HepG2 (cell line): Measurements from ENCODE around the gene SIK3. TPM values are rescaled to one million over a fixed set of nuclear protein-coding genes. Genes with fewer than 3 reads are reported as not detected.

Experiments
- BRCA1 ChIP-seq: sonication (generic); formaldehyde crosslinking; IDR thresholded peaks from 2 replicates; pipeline ENCODE4 v1.4.0; 2020; ENCODE audit warnings: missing genetic modification reagents
- MYNN ChIP-seq: sonication (generic); formaldehyde crosslinking; IDR thresholded peaks from 2 replicates; pipeline ENCODE4 v1.4.0; 2020; ENCODE audit warnings: mild to moderate bottlenecking, low read depth, missing genetic modification reagents
- NFATC3 ChIP-seq: sonication (generic); formaldehyde crosslinking; IDR thresholded peaks from 2 replicates; pipeline ENCODE4 v1.5.1; 2020; ENCODE audit warnings: mild to moderate bottlenecking, missing genetic modification reagents
- NFYC ChIP-seq: IDR thresholded peaks from 2 replicates; pipeline ENCODE4 v1.6.1; 2016; ENCODE audit warnings: missing genetic modification reagents, missing compliant biosample characterization
- NR2C2 ChIP-seq: sonication (generic); formaldehyde crosslinking; IDR thresholded peaks from 2 replicates; pipeline ENCODE4 v1.4.0; 2020; ENCODE audit warnings: missing genetic modification reagents, mild to moderate bottlenecking, moderate library complexity, borderline replicate concordance
- NR3C1 ChIP-seq: sonication (generic); formaldehyde crosslinking; IDR thresholded peaks from 2 replicates; pipeline ENCODE4 v1.4.0; 2020; ENCODE audit warnings: missing genetic modification reagents
- POLR2AphosphoS2 ChIP-seq: IDR thresholded peaks from 2 replicates; pipeline ENCODE4 v1.6.1; 2011; ENCODE audit warnings: low read depth, low read length, improper control_type of control experiment
- SMAD9 ChIP-seq: sonication (generic); formaldehyde crosslinking; IDR thresholded peaks from 2 replicates; pipeline ENCODE4 v1.5.1; 2020; ENCODE audit warnings: mild to moderate bottlenecking, missing genetic modification reagents
- TRIM24 ChIP-seq: sonication (generic); formaldehyde crosslinking; IDR thresholded peaks from 2 replicates; pipeline ENCODE4 v1.8.0; 2022; ENCODE audit warnings: mild to moderate bottlenecking, missing genetic modification reagents
- WIZ ChIP-seq: sonication (generic); formaldehyde crosslinking; IDR thresholded peaks from 2 replicates; pipeline ENCODE4 v1.5.1; 2020; ENCODE audit warnings: mild to moderate bottlenecking, missing genetic modification reagents
- ZBTB1 ChIP-seq: sonication (generic); formaldehyde crosslinking; IDR thresholded peaks from 2 replicates; pipeline ENCODE4 v1.4.0; 2020; ENCODE audit warnings: missing genetic modification reagents, borderline replicate concordance
- ZNF570 ChIP-seq: sonication (generic); formaldehyde crosslinking; IDR thresholded peaks from 2 replicates; pipeline ENCODE4 v1.4.0; 2020; ENCODE audit warnings: mild to moderate bottlenecking, missing genetic modification reagents, borderline replicate concordance
- polyA plus RNA-seq, 8 experiments: library from polyadenylated mRNA; depleted of rRNA in 3 of 8; stranded (reverse) in 7 of 8; unstranded in 1 of 8; fragments of >200 nt; fragmentation: Illumina TruSeq in 4 of 8; extraction: Trizol in 4 of 8; gene quantifications; 2 replicates each; pipeline versions ENCODE4 v1.2.1 to v1.2.3, GENCODE V29; 2011 to 2016; ENCODE audit warnings: low read depth in 4 of 8, missing spikeins in 1 of 8, mixed read lengths in 1 of 8; ENCODE audit not compliant: insufficient read depth in 1 of 8
- total RNA-seq, 5 experiments: library from RNA; depleted of rRNA; stranded (reverse); fragments of >200 nt; fragmentation: Illumina TruSeq; extraction: Trizol; gene quantifications; 2 replicates each; pipeline ENCODE4 v1.2.3, GENCODE V29; 2016; ENCODE audit warnings: low read depth in 1 of 5
- TF ChIP-seq, protein P1 (sequence below): sonication (generic); formaldehyde crosslinking; IDR thresholded peaks from 2 replicates; pipeline ENCODE4 v1.5.0; 2020; ENCODE audit warnings: mild to moderate bottlenecking, missing genetic modification reagents, borderline replicate concordance
- TF ChIP-seq, protein P2 (sequence below): sonication (generic); formaldehyde crosslinking; IDR thresholded peaks from 2 replicates; pipeline ENCODE4 v1.5.0; 2020; ENCODE audit warnings: missing genetic modification reagents
- TF ChIP-seq, protein P3 (sequence below): sonication (generic); formaldehyde crosslinking; IDR thresholded peaks from 2 replicates; pipeline ENCODE4 v1.4.0; 2020; ENCODE audit warnings: missing genetic modification reagents, borderline replicate concordance
- TF ChIP-seq, protein P4 (sequence below): sonication (generic); formaldehyde crosslinking; IDR thresholded peaks from 2 replicates; pipeline ENCODE4 v1.4.0; 2020; ENCODE audit warnings: mild to moderate bottlenecking, missing genetic modification reagents

The SIK3 gene
- total and polyA plus RNA-seq, 2 of the 13 experiments (the other 11 are each of a cell fraction or from before 2014, with no cell fraction given) = 5.7 to 9.8 TPM

DNA sequence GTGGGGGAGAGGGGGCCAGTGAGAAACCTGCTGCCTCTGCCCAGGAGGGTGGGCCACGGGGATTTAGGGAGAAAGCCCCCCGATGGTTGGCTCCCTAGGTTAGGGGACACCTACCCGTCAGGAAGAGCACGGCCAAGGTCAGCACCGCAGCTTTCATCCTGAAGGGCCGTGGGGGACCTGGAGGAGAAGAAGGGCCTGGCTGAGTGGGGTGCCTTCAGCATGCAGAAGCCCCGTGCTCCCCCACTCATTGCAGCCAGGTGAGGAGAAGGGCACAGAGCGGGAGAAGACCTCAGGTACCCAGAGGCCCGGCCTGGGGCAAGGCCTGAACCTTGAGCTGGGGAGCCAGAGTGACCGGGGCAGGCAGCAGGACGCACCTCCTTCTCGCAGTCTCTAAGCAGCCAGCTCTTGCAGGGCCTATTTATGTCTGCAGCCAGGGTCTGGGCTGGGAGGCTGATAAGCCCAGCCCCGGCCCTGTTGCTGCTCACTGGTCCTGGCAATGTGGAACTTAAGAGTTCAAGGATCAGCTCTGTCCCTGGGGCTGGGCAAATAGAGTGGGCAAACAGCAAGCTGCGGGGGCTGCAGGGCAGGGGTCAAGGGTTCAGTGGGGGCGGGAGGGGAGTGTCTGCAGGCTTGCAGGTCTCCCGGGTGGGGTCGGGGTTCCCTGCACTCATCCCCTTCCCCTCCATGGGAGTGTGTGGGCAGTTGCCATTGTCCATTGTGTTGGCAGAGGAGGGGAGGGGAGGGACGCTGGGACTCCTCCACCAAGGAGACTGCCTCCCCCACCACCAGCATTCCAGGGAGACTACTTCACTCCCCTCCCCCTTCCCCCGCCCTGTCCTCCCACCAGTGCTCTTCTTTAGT is 260.8 kb downstream of the SIK3 start, which contains the start of gene APOA1 (continued):
- TF ChIP-seq, protein P1, sequence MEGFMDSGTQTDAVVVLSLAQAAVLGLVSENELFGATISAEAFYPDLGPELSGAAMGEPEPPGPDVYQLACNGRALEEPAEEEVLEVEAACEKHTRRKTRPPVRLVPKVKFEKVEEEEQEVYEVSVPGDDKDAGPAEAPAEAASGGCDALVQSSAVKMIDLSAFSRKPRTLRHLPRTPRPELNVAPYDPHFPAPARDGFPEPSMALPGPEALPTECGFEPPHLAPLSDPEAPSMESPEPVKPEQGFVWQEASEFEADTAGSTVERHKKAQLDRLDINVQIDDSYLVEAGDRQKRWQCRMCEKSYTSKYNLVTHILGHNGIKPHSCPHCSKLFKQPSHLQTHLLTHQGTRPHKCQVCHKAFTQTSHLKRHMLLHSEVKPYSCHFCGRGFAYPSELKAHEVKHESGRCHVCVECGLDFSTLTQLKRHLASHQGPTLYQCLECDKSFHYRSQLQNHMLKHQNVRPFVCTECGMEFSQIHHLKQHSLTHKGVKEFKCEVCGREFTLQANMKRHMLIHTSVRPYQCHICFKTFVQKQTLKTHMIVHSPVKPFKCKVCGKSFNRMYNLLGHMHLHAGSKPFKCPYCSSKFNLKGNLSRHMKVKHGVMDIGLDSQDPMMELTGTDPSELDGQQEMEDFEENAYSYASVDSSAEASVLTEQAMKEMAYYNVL (CRISPR knock-in tag) = peak; percentile 90; the same call in 1 of the 2 replicates
- TF ChIP-seq NR3C1 (no peak), TRIM24 (CRISPR knock-in tag) (no peak), MYNN (CRISPR knock-in tag) (no peak), ZNF570 (0 out of 2 replicates have a peak, but pooled peaks have one; percentile 30), WIZ (CRISPR knock-in tag) (peak; percentile 53; the same call in 1 of the 2 replicates), ZBTB1 (no peak), NFYC (0 out of 2 replicates have a peak, but pooled peaks have one; percentile 9), BRCA1 (CRISPR knock-in tag) (peak; percentile 78; the same call in 1 of the 2 replicates), NR2C2 (CRISPR knock-in tag) (peak; percentile 91), POLR2AphosphoS2 (peak; percentile 83; the same call in 1 of the 2 replicates), NFATC3 (CRISPR knock-in tag) (no peak), SMAD9 (CRISPR knock-in tag) (no peak; the same call in 1 of the 2 replicates)
- TF ChIP-seq, protein P2, sequence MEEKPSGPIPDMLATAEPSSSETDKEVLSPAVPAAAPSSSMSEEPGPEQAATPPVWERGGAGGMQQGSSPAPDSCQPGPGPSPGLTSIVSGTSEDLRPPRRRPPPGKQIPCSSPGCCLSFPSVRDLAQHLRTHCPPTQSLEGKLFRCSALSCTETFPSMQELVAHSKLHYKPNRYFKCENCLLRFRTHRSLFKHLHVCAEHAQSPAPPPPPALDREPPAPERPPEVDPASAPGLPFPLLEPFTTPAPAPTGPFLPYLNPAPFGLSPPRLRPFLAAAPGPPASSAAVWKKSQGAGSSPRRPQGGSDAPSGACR = peak; percentile 84
- TF ChIP-seq, protein P3, sequence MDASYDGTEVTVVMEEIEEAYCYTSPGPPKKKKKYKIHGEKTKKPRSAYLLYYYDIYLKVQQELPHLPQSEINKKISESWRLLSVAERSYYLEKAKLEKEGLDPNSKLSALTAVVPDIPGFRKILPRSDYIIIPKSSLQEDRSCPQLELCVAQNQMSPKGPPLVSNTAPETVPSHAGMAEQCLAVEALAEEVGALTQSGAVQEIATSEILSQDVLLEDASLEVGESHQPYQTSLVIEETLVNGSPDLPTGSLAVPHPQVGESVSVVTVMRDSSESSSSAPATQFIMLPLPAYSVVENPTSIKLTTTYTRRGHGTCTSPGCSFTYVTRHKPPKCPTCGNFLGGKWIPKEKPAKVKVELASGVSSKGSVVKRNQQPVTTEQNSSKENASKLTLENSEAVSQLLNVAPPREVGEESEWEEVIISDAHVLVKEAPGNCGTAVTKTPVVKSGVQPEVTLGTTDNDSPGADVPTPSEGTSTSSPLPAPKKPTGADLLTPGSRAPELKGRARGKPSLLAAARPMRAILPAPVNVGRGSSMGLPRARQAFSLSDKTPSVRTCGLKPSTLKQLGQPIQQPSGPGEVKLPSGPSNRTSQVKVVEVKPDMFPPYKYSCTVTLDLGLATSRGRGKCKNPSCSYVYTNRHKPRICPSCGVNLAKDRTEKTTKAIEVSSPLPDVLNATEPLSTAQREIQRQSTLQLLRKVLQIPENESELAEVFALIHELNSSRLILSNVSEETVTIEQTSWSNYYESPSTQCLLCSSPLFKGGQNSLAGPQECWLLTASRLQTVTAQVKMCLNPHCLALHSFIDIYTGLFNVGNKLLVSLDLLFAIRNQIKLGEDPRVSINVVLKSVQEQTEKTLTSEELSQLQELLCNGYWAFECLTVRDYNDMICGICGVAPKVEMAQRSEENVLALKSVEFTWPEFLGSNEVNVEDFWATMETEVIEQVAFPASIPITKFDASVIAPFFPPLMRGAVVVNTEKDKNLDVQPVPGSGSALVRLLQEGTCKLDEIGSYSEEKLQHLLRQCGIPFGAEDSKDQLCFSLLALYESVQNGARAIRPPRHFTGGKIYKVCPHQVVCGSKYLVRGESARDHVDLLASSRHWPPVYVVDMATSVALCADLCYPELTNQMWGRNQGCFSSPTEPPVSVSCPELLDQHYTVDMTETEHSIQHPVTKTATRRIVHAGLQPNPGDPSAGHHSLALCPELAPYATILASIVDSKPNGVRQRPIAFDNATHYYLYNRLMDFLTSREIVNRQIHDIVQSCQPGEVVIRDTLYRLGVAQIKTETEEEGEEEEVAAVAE = peak; percentile 46; the same call in 1 of the 2 replicates
- TF ChIP-seq, protein P4, sequence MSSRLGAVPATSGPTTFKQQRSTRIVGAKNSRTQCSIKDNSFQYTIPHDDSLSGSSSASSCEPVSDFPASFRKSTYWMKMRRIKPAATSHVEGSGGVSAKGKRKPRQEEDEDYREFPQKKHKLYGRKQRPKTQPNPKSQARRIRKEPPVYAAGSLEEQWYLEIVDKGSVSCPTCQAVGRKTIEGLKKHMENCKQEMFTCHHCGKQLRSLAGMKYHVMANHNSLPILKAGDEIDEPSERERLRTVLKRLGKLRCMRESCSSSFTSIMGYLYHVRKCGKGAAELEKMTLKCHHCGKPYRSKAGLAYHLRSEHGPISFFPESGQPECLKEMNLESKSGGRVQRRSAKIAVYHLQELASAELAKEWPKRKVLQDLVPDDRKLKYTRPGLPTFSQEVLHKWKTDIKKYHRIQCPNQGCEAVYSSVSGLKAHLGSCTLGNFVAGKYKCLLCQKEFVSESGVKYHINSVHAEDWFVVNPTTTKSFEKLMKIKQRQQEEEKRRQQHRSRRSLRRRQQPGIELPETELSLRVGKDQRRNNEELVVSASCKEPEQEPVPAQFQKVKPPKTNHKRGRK = no peak
